ENCODE results near the gene WWOX.

DNA sequence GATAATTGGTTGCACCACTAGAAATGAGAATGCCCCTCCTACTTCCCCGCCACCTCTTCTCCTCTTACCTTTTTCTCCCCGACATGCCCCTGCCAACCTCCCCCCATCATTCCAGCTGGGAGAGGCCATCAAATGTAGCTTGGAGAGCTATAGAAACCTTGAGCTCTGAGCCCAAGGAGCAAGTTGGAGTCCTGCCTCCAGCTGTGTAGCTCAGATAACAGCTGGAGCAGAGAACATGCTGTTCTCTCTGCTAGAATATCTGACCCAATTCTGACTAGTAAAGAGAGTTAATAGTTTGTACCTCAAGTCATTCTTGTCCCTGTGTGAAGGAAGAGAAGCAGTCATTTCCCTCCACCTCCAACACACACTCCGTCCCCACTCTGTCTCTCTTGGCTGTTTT lies 1010.8 kb downstream of the WWOX start:
- TF ChIP-seq, protein P1, sequence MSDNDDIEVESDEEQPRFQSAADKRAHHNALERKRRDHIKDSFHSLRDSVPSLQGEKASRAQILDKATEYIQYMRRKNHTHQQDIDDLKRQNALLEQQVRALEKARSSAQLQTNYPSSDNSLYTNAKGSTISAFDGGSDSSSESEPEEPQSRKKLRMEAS (IDR thresholded peaks at IDR 0.05) = no peak
- TF ChIP-seq KDM5A (IDR thresholded peaks at IDR 0.05; ENCODE audit: low read length) = no peak
- no peak for TF ChIP-seq GTF2F1 (IDR thresholded peaks at IDR 0.05; ENCODE audit: borderline replicate concordance, low read depth, low read length)

All from H1 (cell line).